NCI-H1092 treated with DMSO at 0.1 percent for 48 hours (cell line): ENCODE results near the gene DVL1.
"Not testable (repeated sequence)": the region's sequence is repeated elsewhere in the genome, so short reads cannot be mapped to it uniquely, and the experiment has no call there.

ENCODE experiments used
- DNase-seq: peaks from one replicate; lab custom pipeline; 2025; lab: John Stamatoyannopoulos, UW

Gene DVL1

GRCh38 chr1:1349256-1350012 lies at the start of gene DVL1:
DVL1 (minus strand) TSS chr1:1349418; CDS start chr1:1349065, 353 bp downstream.
- no peak for DNase-seq

DNA sequence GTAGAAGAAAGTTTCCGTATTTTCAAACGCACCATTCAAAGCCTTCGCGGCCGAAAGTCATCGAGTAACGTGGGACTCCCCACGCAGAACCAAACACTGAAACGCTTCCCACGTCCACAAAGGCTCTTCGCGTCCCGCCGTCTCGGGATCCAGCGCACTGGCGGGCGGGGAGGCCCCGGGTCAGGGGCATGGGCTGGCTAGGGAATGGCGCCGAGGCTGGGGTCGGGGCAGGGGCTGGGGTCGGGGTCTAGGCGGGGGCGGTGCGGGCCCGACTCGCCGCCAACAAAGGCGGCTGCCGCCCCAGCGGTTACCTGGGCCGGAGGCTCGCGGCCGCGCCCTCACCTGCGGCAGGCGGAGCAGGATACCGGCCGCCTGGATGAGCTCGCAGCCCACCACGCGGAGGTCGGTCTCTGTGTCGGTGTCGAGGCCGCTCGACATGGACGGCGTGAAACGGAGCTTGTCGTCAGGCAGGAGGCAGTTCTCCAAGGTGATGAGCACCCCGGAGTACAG lies 49.5 kb upstream of the DVL1 start:
- DNase-seq, result no peak

- DNase-seq, result no peak
Measured at GRCh38 chr1:1397839-1398523, 48.8 kb upstream of the DVL1 start.

GRCh38 chr1:1395166-1395565 lies 45.9 kb upstream of the DVL1 start:
- DNase-seq, result no peak

DNA sequence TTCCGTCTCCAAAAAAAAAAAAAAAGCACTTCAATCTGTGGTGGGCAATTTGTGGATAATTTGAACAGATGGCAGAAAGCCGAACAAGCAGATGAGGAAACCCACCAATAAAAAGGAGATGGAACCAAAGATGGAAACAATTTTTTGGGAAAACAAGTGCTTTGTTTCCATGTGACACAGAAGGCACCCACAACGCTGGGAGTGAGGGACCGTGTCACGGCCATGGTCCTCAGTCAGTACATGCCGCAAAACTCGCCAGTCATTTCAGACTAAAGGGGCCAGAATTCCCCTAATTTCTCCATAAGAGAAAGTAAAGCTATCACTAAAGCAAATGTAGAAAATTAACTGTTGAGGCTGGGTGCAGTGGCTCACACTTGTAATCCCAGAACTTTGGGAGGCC lies 44.9 kb upstream of the DVL1 start:
- DNase-seq, result no peak

- no peak for DNase-seq
Measured at GRCh38 chr1:1393428-1393827, 44.2 kb upstream of the DVL1 start.

DNA sequence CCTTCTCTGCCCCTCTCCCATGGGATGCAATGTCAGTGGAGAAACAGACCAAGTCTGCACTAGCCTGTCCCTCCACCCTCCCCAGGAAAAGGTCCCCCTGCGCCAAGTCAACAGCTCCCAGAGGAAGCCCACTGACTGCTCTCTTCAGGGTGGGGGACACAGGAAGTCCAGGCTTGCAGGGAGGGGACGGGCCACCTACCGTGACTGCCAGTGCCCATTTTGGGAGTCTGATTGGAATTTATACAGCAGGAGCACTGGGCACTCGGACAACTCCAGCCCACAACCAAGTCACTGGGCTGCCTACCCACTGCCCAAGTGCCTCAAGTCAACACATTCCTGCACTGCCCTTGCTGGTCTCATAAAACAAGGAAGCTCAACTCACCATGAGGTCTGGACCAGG lies 43.8 kb upstream of the DVL1 start:
- no peak for DNase-seq

GRCh38 chr1:1391225-1391624 lies 42.0 kb upstream of the DVL1 start:
- no peak for DNase-seq

DNA sequence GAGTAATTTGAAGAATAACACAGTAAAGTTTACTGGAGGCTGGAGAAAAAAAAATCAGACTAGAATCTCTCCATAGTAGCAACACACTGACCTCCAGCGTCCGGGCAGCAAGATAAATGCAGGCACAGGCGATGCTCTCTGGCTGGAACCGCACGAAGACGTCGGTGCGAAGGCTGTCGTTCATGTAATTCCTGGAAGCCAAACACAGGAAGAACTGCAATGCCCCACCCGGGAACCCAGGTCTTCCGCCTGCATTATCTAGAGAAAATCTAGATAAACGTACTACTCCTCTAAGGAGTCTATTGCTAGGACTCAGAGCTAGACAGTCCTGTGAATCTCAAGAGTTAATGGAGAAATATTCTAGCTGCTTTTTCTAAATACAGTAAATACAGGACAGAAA lies 41.5 kb upstream of the DVL1 start:
- no peak for DNase-seq

GRCh38 chr1:1388078-1388472 lies 38.9 kb upstream of the DVL1 start:
- DNase-seq, result no peak

- DNase-seq, result no peak
Measured at GRCh38 chr1:1387098-1388077, 38.2 kb upstream of the DVL1 start.

DNA sequence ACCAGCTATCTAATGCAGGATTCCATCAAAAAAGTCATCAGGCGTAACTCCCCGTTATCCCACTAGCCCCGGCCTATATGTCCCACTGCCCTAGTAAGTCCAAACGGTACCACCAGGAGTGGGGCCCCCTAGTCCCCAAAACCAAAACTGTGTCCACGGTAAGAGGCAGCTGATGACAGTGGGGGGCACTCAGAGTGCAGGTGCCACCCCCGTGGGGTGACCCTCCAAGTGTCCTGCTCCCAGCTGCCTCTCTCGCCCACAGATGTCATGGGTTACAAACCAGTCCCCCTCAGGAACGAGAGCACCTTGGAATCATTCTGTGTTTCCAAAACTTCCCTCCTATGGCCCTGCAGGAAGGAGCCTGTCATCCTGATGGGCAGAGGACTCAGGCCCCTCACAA lies 36.7 kb upstream of the DVL1 start:
- DNase-seq, result no peak

DNA sequence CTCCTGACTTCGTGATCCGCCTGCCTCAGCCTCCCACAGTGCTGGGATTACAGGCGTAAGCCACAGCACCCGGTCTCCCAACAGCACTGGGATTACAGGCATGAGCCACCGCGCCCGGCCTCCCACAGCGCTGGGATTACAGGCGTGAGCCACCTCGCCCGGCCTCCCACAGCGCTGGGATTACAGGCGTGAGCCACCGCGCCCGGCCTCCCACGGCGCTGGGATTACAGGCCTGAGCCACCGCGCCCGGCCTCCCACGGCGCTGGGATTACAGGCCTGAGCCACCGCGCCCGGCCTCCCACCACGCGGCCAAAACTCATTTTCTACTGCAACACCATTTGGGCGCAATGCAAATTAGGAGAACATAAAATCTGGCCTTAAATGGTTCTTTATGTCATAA lies 36.1 kb upstream of the DVL1 start:
- not testable (repeated sequence) for DNase-seq

- no peak for DNase-seq
Measured at GRCh38 chr1:1381294-1381693, 32.1 kb upstream of the DVL1 start.

DNA sequence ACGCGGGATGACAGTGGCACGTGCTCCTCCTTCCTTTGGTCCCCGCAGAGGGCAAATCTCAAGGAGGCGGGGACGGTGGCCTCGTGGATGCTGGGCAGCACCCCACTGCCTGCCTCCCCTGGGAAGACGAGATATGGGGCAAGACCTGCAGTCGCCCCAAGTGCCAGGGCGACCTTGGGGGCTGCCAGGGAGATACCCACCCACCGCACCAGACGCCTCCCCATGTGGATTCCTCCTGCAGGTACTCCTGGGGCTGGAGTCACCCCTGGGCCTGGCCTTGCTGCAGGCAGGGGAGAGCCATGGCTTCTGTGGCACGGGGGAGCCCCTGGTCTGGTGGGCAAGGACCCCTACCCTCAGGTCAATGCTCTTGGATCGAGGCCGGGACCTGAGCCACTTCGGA lies 31.6 kb upstream of the DVL1 start:
- DNase-seq, result no peak

GRCh38 chr1:1377540-1378205 lies 28.5 kb upstream of the DVL1 start:
- no peak for DNase-seq

- DNase-seq, result no peak
Measured at GRCh38 chr1:1376551-1377226, 27.5 kb upstream of the DVL1 start.

DNA sequence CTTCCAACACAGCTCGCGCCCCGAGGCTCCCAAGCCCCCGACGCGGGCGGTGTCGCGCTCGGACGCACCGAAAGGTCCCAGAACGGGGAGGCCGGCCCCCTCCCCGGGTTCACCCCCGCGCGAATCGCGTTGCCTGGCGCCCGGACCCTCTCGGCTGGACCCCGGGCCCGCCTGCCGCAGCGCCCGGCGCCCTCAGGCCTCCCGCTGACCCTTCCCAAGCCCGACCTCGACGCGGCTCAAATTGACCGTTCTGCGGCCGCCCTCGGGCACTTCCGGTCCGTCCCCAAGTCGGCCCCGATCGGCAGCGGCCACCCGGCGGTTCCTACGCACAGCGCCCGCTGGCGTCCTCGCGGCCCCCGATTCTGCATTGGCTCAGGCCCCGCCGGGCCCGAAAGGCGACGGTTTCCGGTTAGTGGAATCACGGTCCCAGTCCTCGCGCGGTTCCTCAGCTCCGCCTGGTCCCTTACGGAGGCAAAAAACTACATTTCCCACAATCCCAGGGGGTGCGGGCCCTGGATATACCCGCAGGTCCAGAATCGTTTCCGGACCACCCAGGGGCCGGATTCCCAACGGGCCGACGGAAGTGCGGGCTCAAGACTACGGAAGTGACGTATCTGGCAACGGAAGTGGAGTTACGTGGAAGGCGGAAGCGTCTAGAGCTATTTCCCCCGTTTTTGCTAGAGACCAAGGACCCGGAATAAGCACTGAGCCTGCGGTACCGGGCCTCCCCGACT lies 25.9 kb upstream of the DVL1 start, which contains the start of gene AURKAIP1:
Gene AURKAIP1 (minus strand): TSS at position 279 of the 734 bp plus-strand sequence. CDS start 451 bp downstream, outside the sequence.
- DNase-seq, result peak; percentile 96

GRCh38 chr1:1374589-1374928 lies 25.3 kb upstream of the DVL1 start:
- no peak for DNase-seq

GRCh38 chr1:1373815-1374588 lies 24.8 kb upstream of the DVL1 start:
- DNase-seq, result no peak
